HepG2 (cell line): ENCODE data around the gene DDX19B. TPM values are rescaled to one million over a fixed set of nuclear protein-coding genes. Genes with fewer than 3 reads are reported as not detected.

ENCODE experiments used
- CAMTA2 ChIP-seq: sonication (generic); formaldehyde crosslinking; IDR thresholded peaks from 2 replicates; pipeline ENCODE4 v1.4.0; 2020; ENCODE audit warnings: mild to moderate bottlenecking, missing genetic modification reagents, borderline replicate concordance
- KDM5A ChIP-seq: fragments of 200-600 bp; sonication (generic); IDR thresholded peaks from 2 replicates; pipeline ENCODE4 v1.7.0; 2018; ENCODE audit warnings: antibody characterized with exemption, mild to moderate bottlenecking, low read length, borderline replicate concordance
- MTF2 ChIP-seq: sonication (generic); formaldehyde crosslinking; IDR thresholded peaks from 2 replicates; pipeline ENCODE4 v1.5.0; 2020; ENCODE audit warnings: missing genetic modification reagents, borderline replicate concordance
- NFATC3 ChIP-seq: sonication (generic); formaldehyde crosslinking; IDR thresholded peaks from 2 replicates; pipeline ENCODE4 v1.5.1; 2020; ENCODE audit warnings: mild to moderate bottlenecking, missing genetic modification reagents
- PAF1 ChIP-seq: IDR thresholded peaks from 2 replicates; pipeline ENCODE4 v1.6.1; 2016; ENCODE audit warnings: missing genetic modification reagents, missing compliant biosample characterization
- RARG ChIP-seq: sonication (generic); formaldehyde crosslinking; IDR thresholded peaks from 2 replicates; pipeline ENCODE4 v1.4.0; 2020; ENCODE audit warnings: low read depth, mild to moderate bottlenecking, missing genetic modification reagents
- RBM22 ChIP-seq: fragments of 200-400 bp; formaldehyde crosslinking; optimal IDR thresholded peaks from 2 replicates; pipeline ENCODE3; 2017; ENCODE audit warnings: mild to moderate bottlenecking, low read length, moderate library complexity
- SKIL ChIP-seq: sonication (generic); formaldehyde crosslinking; IDR thresholded peaks from 2 replicates; pipeline ENCODE4 v1.8.0; 2022; ENCODE audit warnings: missing genetic modification reagents, mild to moderate bottlenecking, moderate library complexity, borderline replicate concordance
- STAG1 ChIP-seq: sonication (generic); formaldehyde crosslinking; IDR thresholded peaks from 2 replicates; pipeline ENCODE4 v1.4.0; 2020; ENCODE audit warnings: missing genetic modification reagents
- TBX3 ChIP-seq: fragments of 450-650 bp; IDR thresholded peaks from 2 replicates; pipeline ENCODE4 v1.6.1; 2017; ENCODE audit warnings: antibody characterized with exemption, mild to moderate bottlenecking, inconsistent platforms, borderline replicate concordance
- ZBTB14 ChIP-seq: sonication (generic); formaldehyde crosslinking; IDR thresholded peaks from 2 replicates; pipeline ENCODE4 v1.4.0; 2020; ENCODE audit warnings: missing genetic modification reagents
- ZEB1 ChIP-seq: IDR thresholded peaks from 2 replicates; pipeline ENCODE4 v1.6.1; 2012; ENCODE audit warnings: mild to moderate bottlenecking, low read depth, inconsistent platforms; ENCODE audit not compliant: insufficient replicate concordance
- polyA plus RNA-seq, 8 experiments: library from polyadenylated mRNA; depleted of rRNA in 3 of 8; stranded (reverse) in 7 of 8; unstranded in 1 of 8; fragments of >200 nt; fragmentation: Illumina TruSeq in 4 of 8; extraction: Trizol in 4 of 8; gene quantifications; 2 replicates each; pipeline versions ENCODE4 v1.2.1 to v1.2.3, GENCODE V29; 2011 to 2016; ENCODE audit warnings: low read depth in 4 of 8, missing spikeins in 1 of 8, mixed read lengths in 1 of 8; ENCODE audit not compliant: insufficient read depth in 1 of 8
- total RNA-seq, 5 experiments: library from RNA; depleted of rRNA; stranded (reverse); fragments of >200 nt; fragmentation: Illumina TruSeq; extraction: Trizol; gene quantifications; 2 replicates each; pipeline ENCODE4 v1.2.3, GENCODE V29; 2016; ENCODE audit warnings: low read depth in 1 of 5
- TF ChIP-seq, protein P1 (sequence below): sonication (generic); formaldehyde crosslinking; IDR thresholded peaks from 2 replicates; pipeline ENCODE4 v1.4.0; 2020; ENCODE audit warnings: mild to moderate bottlenecking, missing genetic modification reagents
- TF ChIP-seq, protein P2 (sequence below): IDR thresholded peaks from 2 replicates; pipeline ENCODE4 v1.6.1; 2016; ENCODE audit warnings: low read depth
- TF ChIP-seq, protein P3 (sequence below): sonication (generic); formaldehyde crosslinking; IDR thresholded peaks from 2 replicates; pipeline ENCODE4 v1.5.0; 2020; ENCODE audit warnings: missing genetic modification reagents
- TF ChIP-seq, protein P4 (sequence below): sonication (generic); formaldehyde crosslinking; conservative IDR thresholded peaks from 2 replicates; pipeline ENCODE4 v1.8.1; 2023; ENCODE audit warnings: missing genetic modification reagents

DDX19B gene
- total and polyA plus RNA-seq, 2 of the 13 experiments (the other 11 are each of a cell fraction or from before 2014, with no cell fraction given) = 36.2 to 40.0 TPM

DNA sequence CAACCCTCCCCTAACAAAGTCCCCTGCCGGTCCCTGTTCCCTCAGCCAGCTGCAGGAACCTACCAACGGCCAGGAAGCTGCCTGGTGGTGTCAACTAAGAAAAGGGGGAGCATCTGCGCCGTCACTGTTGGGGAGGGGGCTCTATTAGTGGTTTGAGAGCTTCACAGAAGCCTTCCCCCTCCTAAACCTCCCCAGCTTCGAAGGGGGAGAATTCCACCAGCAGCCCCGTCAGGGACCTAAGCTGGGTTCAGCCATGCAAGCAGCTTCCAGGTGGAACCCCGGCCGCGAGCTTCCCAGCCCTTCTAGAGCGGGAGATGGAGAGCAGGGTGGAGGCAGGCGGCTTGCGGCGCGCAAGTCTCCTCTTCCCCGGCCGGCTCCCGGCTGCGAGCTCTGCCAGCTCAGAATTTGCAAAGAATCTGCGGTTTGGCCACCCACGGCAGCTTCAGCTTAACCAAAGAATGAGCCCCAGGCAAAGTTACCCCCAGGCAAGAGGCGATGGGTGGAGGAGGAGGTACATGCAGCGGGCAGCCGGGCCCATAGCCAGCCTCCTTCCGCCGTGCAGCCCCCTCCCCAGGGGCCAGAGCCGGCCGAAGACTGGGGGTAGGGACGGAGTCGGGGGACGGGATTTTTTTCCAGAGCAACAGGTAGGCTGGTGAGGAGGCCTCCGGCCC is 81.4 kb downstream of the DDX19B start (continued):
- TF ChIP-seq PAF1 (CRISPR knock-in tag) (0 out of 2 replicates have a peak, but pooled peaks have one; percentile 21), SKIL (peak; percentile 9; the same call in 1 of the 2 replicates), ZBTB14 (CRISPR knock-in tag) (peak; percentile 36; the same call in 1 of the 2 replicates), TBX3 (no peak), KDM5A (0 out of 2 replicates have a peak, but pooled peaks have one; percentile 10), STAG1 (CRISPR knock-in tag) (0 out of 2 replicates have a peak, but pooled peaks have one; percentile 18), ZEB1 (peak; percentile 16), NFATC3 (peak; percentile 38; the same call in 1 of the 2 replicates), MTF2 (CRISPR knock-in tag) (no peak), RARG (CRISPR knock-in tag) (0 out of 2 replicates have a peak, but pooled peaks have one; percentile 3), CAMTA2 (peak; percentile 15; the same call in 1 of the 2 replicates), RBM22 (peak; percentile 83)
- TF ChIP-seq, protein P1, sequence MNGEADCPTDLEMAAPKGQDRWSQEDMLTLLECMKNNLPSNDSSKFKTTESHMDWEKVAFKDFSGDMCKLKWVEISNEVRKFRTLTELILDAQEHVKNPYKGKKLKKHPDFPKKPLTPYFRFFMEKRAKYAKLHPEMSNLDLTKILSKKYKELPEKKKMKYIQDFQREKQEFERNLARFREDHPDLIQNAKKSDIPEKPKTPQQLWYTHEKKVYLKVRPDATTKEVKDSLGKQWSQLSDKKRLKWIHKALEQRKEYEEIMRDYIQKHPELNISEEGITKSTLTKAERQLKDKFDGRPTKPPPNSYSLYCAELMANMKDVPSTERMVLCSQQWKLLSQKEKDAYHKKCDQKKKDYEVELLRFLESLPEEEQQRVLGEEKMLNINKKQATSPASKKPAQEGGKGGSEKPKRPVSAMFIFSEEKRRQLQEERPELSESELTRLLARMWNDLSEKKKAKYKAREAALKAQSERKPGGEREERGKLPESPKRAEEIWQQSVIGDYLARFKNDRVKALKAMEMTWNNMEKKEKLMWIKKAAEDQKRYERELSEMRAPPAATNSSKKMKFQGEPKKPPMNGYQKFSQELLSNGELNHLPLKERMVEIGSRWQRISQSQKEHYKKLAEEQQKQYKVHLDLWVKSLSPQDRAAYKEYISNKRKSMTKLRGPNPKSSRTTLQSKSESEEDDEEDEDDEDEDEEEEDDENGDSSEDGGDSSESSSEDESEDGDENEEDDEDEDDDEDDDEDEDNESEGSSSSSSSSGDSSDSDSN = 0 out of 2 replicates have a peak, but pooled peaks have one; percentile 22
- TF ChIP-seq, protein P2, sequence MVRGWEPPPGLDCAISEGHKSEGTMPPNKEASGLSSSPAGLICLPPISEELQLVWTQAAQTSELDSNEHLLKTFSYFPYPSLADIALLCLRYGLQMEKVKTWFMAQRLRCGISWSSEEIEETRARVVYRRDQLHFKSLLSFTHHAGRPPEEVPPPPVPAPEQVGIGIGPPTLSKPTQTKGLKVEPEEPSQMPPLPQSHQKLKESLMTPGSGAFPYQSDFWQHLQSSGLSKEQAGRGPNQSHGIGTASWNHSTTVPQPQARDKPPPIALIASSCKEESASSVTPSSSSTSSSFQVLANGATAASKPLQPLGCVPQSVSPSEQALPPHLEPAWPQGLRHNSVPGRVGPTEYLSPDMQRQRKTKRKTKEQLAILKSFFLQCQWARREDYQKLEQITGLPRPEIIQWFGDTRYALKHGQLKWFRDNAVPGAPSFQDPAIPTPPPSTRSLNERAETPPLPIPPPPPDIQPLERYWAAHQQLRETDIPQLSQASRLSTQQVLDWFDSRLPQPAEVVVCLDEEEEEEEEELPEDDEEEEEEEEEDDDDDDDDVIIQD = no peak
- TF ChIP-seq, protein P3, sequence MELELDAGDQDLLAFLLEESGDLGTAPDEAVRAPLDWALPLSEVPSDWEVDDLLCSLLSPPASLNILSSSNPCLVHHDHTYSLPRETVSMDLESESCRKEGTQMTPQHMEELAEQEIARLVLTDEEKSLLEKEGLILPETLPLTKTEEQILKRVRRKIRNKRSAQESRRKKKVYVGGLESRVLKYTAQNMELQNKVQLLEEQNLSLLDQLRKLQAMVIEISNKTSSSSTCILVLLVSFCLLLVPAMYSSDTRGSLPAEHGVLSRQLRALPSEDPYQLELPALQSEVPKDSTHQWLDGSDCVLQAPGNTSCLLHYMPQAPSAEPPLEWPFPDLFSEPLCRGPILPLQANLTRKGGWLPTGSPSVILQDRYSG = 0 out of 2 replicates have a peak, but pooled peaks have one; percentile 42
- TF ChIP-seq, protein P4, sequence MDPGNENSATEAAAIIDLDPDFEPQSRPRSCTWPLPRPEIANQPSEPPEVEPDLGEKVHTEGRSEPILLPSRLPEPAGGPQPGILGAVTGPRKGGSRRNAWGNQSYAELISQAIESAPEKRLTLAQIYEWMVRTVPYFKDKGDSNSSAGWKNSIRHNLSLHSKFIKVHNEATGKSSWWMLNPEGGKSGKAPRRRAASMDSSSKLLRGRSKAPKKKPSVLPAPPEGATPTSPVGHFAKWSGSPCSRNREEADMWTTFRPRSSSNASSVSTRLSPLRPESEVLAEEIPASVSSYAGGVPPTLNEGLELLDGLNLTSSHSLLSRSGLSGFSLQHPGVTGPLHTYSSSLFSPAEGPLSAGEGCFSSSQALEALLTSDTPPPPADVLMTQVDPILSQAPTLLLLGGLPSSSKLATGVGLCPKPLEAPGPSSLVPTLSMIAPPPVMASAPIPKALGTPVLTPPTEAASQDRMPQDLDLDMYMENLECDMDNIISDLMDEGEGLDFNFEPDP (CRISPR knock-in tag) = 0 out of 2 replicates have a peak, but pooled peaks have one; percentile 22
